Measurements from ENCODE around the gene COL16A1.

DNA sequence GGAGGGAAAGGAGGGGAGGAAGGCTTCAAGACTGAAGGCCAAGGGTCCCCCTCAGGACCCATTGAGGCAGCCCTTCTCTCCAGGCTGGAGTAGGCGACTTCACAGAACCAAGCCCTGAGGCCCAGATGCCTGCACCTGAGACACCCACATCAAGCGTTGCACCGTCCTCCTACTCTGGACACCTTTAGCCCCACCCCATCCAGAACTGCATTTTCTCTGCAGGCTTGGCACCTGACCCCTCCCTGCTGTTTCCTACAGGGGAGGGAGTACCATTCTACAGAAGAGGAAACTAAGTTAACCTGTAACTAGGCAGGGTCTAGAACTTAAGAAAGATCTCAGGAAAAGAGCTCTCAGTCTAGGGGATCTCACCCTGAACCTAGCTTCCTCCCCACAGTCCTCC lies 71.2 kb downstream of the COL16A1 start:
- TF ChIP-seq, protein P1, sequence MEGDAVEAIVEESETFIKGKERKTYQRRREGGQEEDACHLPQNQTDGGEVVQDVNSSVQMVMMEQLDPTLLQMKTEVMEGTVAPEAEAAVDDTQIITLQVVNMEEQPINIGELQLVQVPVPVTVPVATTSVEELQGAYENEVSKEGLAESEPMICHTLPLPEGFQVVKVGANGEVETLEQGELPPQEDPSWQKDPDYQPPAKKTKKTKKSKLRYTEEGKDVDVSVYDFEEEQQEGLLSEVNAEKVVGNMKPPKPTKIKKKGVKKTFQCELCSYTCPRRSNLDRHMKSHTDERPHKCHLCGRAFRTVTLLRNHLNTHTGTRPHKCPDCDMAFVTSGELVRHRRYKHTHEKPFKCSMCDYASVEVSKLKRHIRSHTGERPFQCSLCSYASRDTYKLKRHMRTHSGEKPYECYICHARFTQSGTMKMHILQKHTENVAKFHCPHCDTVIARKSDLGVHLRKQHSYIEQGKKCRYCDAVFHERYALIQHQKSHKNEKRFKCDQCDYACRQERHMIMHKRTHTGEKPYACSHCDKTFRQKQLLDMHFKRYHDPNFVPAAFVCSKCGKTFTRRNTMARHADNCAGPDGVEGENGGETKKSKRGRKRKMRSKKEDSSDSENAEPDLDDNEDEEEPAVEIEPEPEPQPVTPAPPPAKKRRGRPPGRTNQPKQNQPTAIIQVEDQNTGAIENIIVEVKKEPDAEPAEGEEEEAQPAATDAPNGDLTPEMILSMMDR (IDR thresholded peaks at IDR 0.05; ENCODE audit: low read depth, low read length, missing input control) = no peak
- TF ChIP-seq SP1 (IDR thresholded peaks at IDR 0.05) = no peak
- no peak for TF ChIP-seq TAF1 (conservative IDR thresholded peaks at IDR 0.05)
- TF ChIP-seq HNF4G (IDR thresholded peaks at IDR 0.05) = no peak
- no peak for TF ChIP-seq RXRA (IDR thresholded peaks at IDR 0.05)
- no peak for TF ChIP-seq JUND (IDR thresholded peaks at IDR 0.05)
- TF ChIP-seq, protein P2, sequence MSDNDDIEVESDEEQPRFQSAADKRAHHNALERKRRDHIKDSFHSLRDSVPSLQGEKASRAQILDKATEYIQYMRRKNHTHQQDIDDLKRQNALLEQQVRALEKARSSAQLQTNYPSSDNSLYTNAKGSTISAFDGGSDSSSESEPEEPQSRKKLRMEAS (IDR thresholded peaks at IDR 0.05) = no peak
- TF ChIP-seq NR2F2 (IDR thresholded peaks at IDR 0.05) = no peak

All from liver (tissue), 3 donors.